Brain microvascular endothelial cell (primary cell): ENCODE data around the gene ITPK1.

ENCODE experiments used
- DNase-seq: peaks from one replicate; pipeline ENCODE4 v3.0.0-alpha.2; 2020
- H3K27ac ChIP-seq: fragments of 250-450 bp; sonication (Bioruptor Pico); 2 replicates; pipeline ENCODE4 v1.5.1; 2020; ENCODE audit warnings: mild to moderate bottlenecking, moderate library complexity
- H3K27me3 ChIP-seq: fragments of 250-450 bp; sonication (Bioruptor Pico); replicated peaks from 2 replicates; pipeline ENCODE4 v1.5.1; 2020; ENCODE audit warnings: mild to moderate bottlenecking
- H3K36me3 ChIP-seq: fragments of 250-450 bp; sonication (Bioruptor Pico); replicated peaks from 2 replicates; pipeline ENCODE4 v1.5.1; 2020; ENCODE audit warnings: mild to moderate bottlenecking
- H3K4me3 ChIP-seq: 2 replicates; pipeline ENCODE4 v1.5.1; 2011; ENCODE audit warnings: low read depth, mild to moderate bottlenecking, control low read depth, low read length, moderate library complexity
- CTCF ChIP-seq: IDR thresholded peaks from 2 replicates; pipeline ENCODE4 v1.5.1; 2011; ENCODE audit warnings: low read depth, mild to moderate bottlenecking, moderate library complexity, low read length, control low read depth, inconsistent platforms; ENCODE audit errors: missing control alignments
- in situ Hi-C: cut with HindIII; loops from 2 replicates; pipeline ENCODE4 v1.10.0; 2017; ENCODE audit warnings: low sequenced_read_pairs, low pct_ligation_motif_present

The ITPK1 gene

GRCh38 chr14:92931681-92932447 is 183.9 kb downstream of the ITPK1 start:
- Histone ChIP-seq H3K27ac (no peak overlapping the region), H3K4me3 (no peak overlapping the region), H3K36me3 (no peaks in the 10 kb centered on the region), H3K27me3 (peaks cover 1% of the 10 kb centered on the region)
- no peak for TF ChIP-seq CTCF
- no peak for DNase-seq
- in situ Hi-C loops = loop anchor here (25.0 kb wide), 1 partner anchor 205 kb away; no protein-coding TSS in a partner anchor

GRCh38 chr14:92930737-92931602 is 184.8 kb downstream of the ITPK1 start:
- H3K36me3 ChIP-seq = no peaks in the 10 kb centered on the region
- in situ Hi-C loops = loop anchor here (25.0 kb wide), 1 partner anchor 206 kb away; no protein-coding TSS in a partner anchor
- H3K4me3 ChIP-seq = no peak overlapping the region
- peaks cover 1% of the 10 kb centered on the region for H3K27me3 ChIP-seq
- TF ChIP-seq CTCF = no peak
- no peak for DNase-seq
- H3K27ac ChIP-seq = no peak overlapping the region

- Histone ChIP-seq H3K27me3 (peaks cover 1% of the 10 kb centered on the region), H3K4me3 (no peak overlapping the region), H3K27ac (no peak overlapping the region), H3K36me3 (no peaks in the 10 kb centered on the region)
- in situ Hi-C loops = loop anchor here (25.0 kb wide), 1 partner anchor 207 kb away; no protein-coding TSS in a partner anchor
- no peak for DNase-seq
- TF ChIP-seq CTCF = no peak
These were observed 185.8 kb downstream of the ITPK1 start for GRCh38 chr14:92929689-92930608.

GRCh38 chr14:92928961-92929688 is 186.6 kb downstream of the ITPK1 start:
- in situ Hi-C loops = loop anchor here (25.0 kb wide), 1 partner anchor 208 kb away; no protein-coding TSS in a partner anchor
- TF ChIP-seq CTCF = no peak
- no peaks in the 10 kb centered on the region for H3K36me3 ChIP-seq
- H3K27ac ChIP-seq = no peak overlapping the region
- H3K4me3 ChIP-seq = no peak overlapping the region
- H3K27me3 ChIP-seq = peaks cover 1% of the 10 kb centered on the region
- no peak for DNase-seq

- TF ChIP-seq CTCF = no peak
- no peak for DNase-seq
- in situ Hi-C loops = loop anchor here (25.0 kb wide), 1 partner anchor 209 kb away; no protein-coding TSS in a partner anchor
These were observed 187.5 kb downstream of the ITPK1 start for GRCh38 chr14:92928258-92928629.

More at GRCh38 chr14:92928258-92928629, 187.5 kb downstream of the ITPK1 start:
- Histone ChIP-seq H3K4me3 (no peak overlapping the region), H3K27me3 (peaks cover 4% of the 10 kb centered on the region), H3K27ac (no peak overlapping the region), H3K36me3 (no peaks in the 10 kb centered on the region)
